ENCODE data around the gene ADARB2. TPM values are rescaled to one million over a fixed set of nuclear protein-coding genes. Genes with fewer than 3 reads are reported as not detected.

The ADARB2 gene
- total and polyA plus RNA-seq, 7 experiments from 2014 or later = 0.05 to 13.6 (median 6.3) TPM; not detected in 3

DNA sequence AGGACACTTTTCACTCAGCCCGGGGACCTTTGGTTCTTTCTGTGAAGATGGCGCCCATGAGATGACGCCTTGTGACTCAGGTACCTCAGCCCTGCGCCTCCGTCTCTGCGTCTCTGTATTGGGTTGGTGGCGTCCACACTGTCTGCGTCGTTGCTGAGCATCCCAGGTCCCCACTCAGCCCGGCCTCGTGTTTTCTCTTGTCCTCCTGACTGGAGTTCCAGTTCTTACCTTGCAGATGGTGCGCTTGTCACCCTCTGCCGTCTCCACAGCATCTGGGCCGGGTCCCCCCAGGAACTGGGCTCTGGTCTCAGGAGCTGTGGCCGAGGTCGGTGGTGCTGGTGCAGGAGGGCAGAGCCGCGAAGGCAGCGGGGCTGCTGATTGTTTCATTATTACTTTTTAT is 530.7 kb downstream of the ADARB2 start:
- CTCF ChIA-PET = no interaction called here
- H3K36me3 ChIP-seq (ENCODE audit: control insufficient read depth in 2 of 3, insufficient read depth in 3 of 3, low read length in 3 of 3) = no peaks in the 10 kb centered on the region
- H3K4me1 ChIP-seq (ENCODE audit: control insufficient read depth in 2 of 2, insufficient read depth in 2 of 2, low read length in 2 of 2) = no peaks in the 10 kb centered on the region
- intact Hi-C loops (cut with micrococcal nuclease) = no loop called here
- H3K4me3 ChIP-seq (ENCODE audit: low read length) = no peak overlapping the region
- no peak for ATAC-seq
- no peak for DNase-seq
- POLR2A ChIA-PET = no interaction called here
- peaks cover 0 to 4% (median 0%) of the 10 kb centered on the region in 7 donors for H3K4me1 Mint-ChIP-seq
- no peak overlapping the region for H3K4me3 Mint-ChIP-seq
- H3K27ac Mint-ChIP-seq = no peak overlapping the region
- peaks cover 0 to 1% (median 0%) of the 10 kb centered on the region in 5 donors for H3K27me3 Mint-ChIP-seq
- peaks cover 0 to 5% (median 0%) of the 10 kb centered on the region in 5 donors for H3K36me3 Mint-ChIP-seq
- no peaks in the 10 kb centered on the region for H3K9me3 ChIP-seq (ENCODE audit: control insufficient read depth in 2 of 3, low read length in 3 of 3)
- H3K9me3 Mint-ChIP-seq = no peaks in the 10 kb centered on the region
- H3K27me3 ChIP-seq (ENCODE audit: control insufficient read depth in 2 of 2, insufficient read depth in 2 of 2, low read length in 2 of 2) = no peaks in the 10 kb centered on the region
- H3K27ac ChIP-seq (ENCODE audit: low read depth, low read length) = no peak overlapping the region

DNA sequence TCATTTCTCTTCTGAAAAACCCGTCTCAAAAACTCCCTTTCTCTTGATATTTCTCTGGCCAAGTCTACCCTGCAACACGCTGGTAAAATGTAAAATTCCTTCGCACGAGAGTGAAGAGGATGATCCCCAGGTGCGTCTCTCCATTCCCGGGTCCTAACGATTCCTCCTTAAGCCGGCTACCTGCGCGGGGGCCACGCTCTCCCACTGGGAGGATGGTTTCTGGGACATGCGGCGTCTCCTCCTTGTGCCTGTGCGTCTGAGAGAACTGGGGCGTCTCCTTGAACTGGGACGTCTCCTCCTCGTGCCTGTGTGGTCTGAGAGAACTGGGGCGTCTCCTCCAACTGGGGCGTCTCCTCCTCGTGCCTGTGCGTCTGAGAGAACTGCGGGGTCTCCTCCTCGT is 531.2 kb downstream of the ADARB2 start:
- no peaks in the 10 kb centered on the region for H3K4me1 ChIP-seq (ENCODE audit: control insufficient read depth in 2 of 2, insufficient read depth in 2 of 2, low read length in 2 of 2)
- ATAC-seq = no peak
- H3K9me3 Mint-ChIP-seq = no peaks in the 10 kb centered on the region
- H3K27me3 Mint-ChIP-seq = peaks cover 0 to 1% (median 0%) of the 10 kb centered on the region in 5 donors
- no peak overlapping the region for H3K27ac ChIP-seq (ENCODE audit: low read depth, low read length)
- no peak overlapping the region for H3K27ac Mint-ChIP-seq
- H3K9me3 ChIP-seq (ENCODE audit: control insufficient read depth in 2 of 3, low read length in 3 of 3) = no peaks in the 10 kb centered on the region
- no peak overlapping the region for H3K4me3 Mint-ChIP-seq
- H3K27me3 ChIP-seq (ENCODE audit: control insufficient read depth in 2 of 2, insufficient read depth in 2 of 2, low read length in 2 of 2) = no peaks in the 10 kb centered on the region
- peaks cover 0 to 2% (median 0%) of the 10 kb centered on the region in 5 donors for H3K36me3 Mint-ChIP-seq
- ChIA-PET POLR2A (no interaction called here), CTCF (no interaction called here)
- intact Hi-C loops (cut with micrococcal nuclease) = no loop called here
- H3K4me1 Mint-ChIP-seq = peaks cover 0 to 3% (median 0%) of the 10 kb centered on the region in 7 donors
- no peak for DNase-seq
- no peaks in the 10 kb centered on the region for H3K36me3 ChIP-seq (ENCODE audit: control insufficient read depth in 2 of 3, insufficient read depth in 3 of 3, low read length in 3 of 3)
- H3K4me3 ChIP-seq (ENCODE audit: low read length) = no peak overlapping the region

DNA sequence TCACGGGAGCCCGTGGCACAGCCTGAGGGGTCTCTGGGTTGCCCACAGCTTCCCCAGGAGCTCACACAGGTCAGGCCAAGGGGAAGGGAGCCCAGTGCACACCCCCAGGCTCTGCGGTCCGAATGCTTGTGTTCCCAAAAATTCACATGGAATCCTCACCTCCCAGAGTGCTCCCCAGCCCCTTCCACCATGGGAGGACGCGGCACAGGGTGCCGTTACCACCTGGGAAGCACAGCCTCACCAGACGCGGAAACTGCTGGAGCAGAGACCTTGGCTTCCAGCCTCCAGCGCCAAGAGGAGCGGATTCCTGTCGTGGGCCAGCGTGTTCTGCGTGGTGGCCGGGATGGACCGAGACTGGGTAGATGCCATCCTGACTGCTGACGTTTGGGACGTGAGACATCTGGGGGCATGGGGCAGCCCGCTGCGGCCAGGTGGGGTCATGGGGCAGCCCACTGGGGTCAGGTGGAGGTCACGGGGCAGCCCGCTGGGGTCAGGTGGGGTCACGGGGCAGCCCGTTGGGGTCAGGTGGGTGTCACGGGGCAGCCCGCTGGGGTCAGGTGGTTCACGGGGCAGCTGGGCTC is 531.8 kb downstream of the ADARB2 start:
- no peaks in the 10 kb centered on the region for H3K27me3 ChIP-seq (ENCODE audit: control insufficient read depth in 2 of 2, insufficient read depth in 2 of 2, low read length in 2 of 2)
- H3K4me1 Mint-ChIP-seq = peaks cover 0 to 1% (median 0%) of the 10 kb centered on the region in 7 donors
- H3K27ac ChIP-seq (ENCODE audit: low read depth, low read length) = no peak overlapping the region
- H3K27ac Mint-ChIP-seq = no peak overlapping the region
- no peaks in the 10 kb centered on the region for H3K4me1 ChIP-seq (ENCODE audit: control insufficient read depth in 2 of 2, insufficient read depth in 2 of 2, low read length in 2 of 2)
- POLR2A ChIA-PET = no interaction called here
- H3K36me3 Mint-ChIP-seq = no peaks in the 10 kb centered on the region
- H3K4me3 ChIP-seq (ENCODE audit: low read length) = no peak overlapping the region
- no peak overlapping the region for H3K4me3 Mint-ChIP-seq
- CTCF ChIA-PET = no interaction called here
- H3K9me3 Mint-ChIP-seq = no peaks in the 10 kb centered on the region
- intact Hi-C loops (cut with micrococcal nuclease) = no loop called here
- no peak for DNase-seq
- ATAC-seq = no peak
- no peaks in the 10 kb centered on the region for H3K9me3 ChIP-seq (ENCODE audit: control insufficient read depth in 2 of 3, low read length in 3 of 3)
- no peaks in the 10 kb centered on the region for H3K36me3 ChIP-seq (ENCODE audit: control insufficient read depth in 2 of 3, insufficient read depth in 3 of 3, low read length in 3 of 3)
- peaks cover 0 to 1% (median 0%) of the 10 kb centered on the region in 5 donors for H3K27me3 Mint-ChIP-seq

DNA sequence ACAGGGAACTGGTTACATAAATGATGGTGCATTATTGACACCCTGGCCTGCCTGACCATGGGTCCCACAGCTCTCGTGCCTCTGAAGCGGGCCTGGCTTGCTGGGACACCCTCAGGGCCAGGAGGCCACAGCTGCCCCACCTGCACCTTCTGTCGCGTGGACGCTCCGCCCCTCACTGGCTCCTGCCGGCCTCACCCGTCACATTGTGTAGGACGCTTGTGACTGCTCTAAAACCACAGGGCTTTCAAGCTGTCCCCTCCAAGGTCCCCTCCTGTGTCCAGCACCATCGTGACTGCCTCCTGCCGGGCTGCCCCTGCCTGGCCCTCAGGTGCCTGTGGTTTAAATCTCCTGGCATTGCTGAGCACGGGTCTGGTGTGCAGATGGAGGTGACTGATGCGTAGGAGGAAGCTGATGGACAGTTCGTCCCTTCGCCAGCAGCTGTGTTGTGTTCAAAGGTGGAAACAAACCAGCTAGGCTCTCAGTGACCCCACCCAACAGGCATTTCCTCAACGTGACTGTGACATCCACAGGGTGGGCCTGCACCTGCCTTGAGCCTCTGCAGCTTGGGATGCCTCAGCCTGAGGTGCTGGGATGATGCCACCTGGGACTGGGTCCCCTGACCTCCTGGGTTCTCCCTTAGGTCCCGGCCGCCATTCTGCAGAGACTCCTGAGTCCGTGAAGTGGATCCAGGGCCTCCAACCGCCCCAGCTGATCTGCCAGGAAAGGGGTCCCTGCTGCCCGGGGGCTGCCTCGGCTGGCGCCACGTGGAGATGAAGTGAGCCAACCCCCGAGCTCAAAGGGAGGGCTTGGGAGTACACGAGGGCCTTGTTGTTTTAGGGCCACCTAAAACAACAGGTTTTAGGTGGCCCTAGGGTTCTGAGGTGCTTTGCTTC is 532.6 kb downstream of the ADARB2 start:
- intact Hi-C loops (cut with micrococcal nuclease) = no loop called here
- H3K27ac ChIP-seq (ENCODE audit: low read depth, low read length) = no peak overlapping the region
- no peaks in the 10 kb centered on the region for H3K36me3 Mint-ChIP-seq
- no peak for ATAC-seq
- DNase-seq = no peak
- ChIA-PET POLR2A (no interaction called here), CTCF (no interaction called here)
- H3K27ac Mint-ChIP-seq = no peak overlapping the region
- H3K4me1 Mint-ChIP-seq = no peaks in the 10 kb centered on the region
- no peaks in the 10 kb centered on the region for H3K36me3 ChIP-seq (ENCODE audit: control insufficient read depth in 2 of 3, insufficient read depth in 3 of 3, low read length in 3 of 3)
- H3K27me3 Mint-ChIP-seq = peaks cover 0 to 1% (median 0%) of the 10 kb centered on the region in 5 donors
- no peaks in the 10 kb centered on the region for H3K27me3 ChIP-seq (ENCODE audit: control insufficient read depth in 2 of 2, insufficient read depth in 2 of 2, low read length in 2 of 2)
- H3K9me3 Mint-ChIP-seq = no peaks in the 10 kb centered on the region
- H3K4me1 ChIP-seq (ENCODE audit: control insufficient read depth in 2 of 2, insufficient read depth in 2 of 2, low read length in 2 of 2) = no peaks in the 10 kb centered on the region
- H3K4me3 Mint-ChIP-seq = no peak overlapping the region
- H3K4me3 ChIP-seq (ENCODE audit: low read length) = no peak overlapping the region
- no peaks in the 10 kb centered on the region for H3K9me3 ChIP-seq (ENCODE audit: control insufficient read depth in 2 of 3, low read length in 3 of 3)

DNA sequence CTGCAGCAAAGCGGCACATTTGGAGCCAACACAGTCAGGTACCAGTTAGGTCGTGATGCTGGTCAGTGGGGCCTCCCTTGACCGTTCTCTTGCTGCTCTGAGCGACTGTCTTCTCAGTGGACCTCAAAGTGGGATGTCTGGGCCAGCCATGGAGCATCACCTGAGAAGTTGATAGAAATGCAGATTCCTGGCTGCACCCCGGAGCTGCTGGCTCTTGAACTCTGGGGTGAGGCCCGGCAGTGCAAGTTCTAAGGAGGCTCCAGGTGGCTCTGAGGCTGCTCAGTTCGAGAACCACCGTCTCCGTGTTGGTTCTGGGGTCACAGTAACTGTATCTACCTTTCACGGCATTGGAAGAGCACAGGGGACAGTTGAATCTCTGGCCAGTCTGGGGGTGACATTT is 533.6 kb downstream of the ADARB2 start:
- ATAC-seq (no peak), DNase-seq (no peak)
- no peaks in the 10 kb centered on the region for H3K36me3 ChIP-seq (ENCODE audit: control insufficient read depth in 2 of 3, insufficient read depth in 3 of 3, low read length in 3 of 3)
- H3K4me3 ChIP-seq (ENCODE audit: low read length) = no peak overlapping the region
- H3K4me1 ChIP-seq (ENCODE audit: control insufficient read depth in 2 of 2, insufficient read depth in 2 of 2, low read length in 2 of 2) = no peaks in the 10 kb centered on the region
- ChIA-PET POLR2A (no interaction called here), CTCF (no interaction called here)
- no peak overlapping the region for H3K27ac ChIP-seq (ENCODE audit: low read depth, low read length)
- no peaks in the 10 kb centered on the region for H3K27me3 ChIP-seq (ENCODE audit: control insufficient read depth in 2 of 2, insufficient read depth in 2 of 2, low read length in 2 of 2)
- intact Hi-C loops (cut with micrococcal nuclease) = no loop called here
- H3K4me3 Mint-ChIP-seq = no peak overlapping the region
- no peaks in the 10 kb centered on the region for H3K36me3 Mint-ChIP-seq
- peaks cover 0 to under 1% (median 0%) of the 10 kb centered on the region in 5 donors for H3K27me3 Mint-ChIP-seq
- H3K9me3 Mint-ChIP-seq = no peaks in the 10 kb centered on the region
- no peaks in the 10 kb centered on the region for H3K4me1 Mint-ChIP-seq
- no peak overlapping the region for H3K27ac Mint-ChIP-seq
- no peaks in the 10 kb centered on the region for H3K9me3 ChIP-seq (ENCODE audit: control insufficient read depth in 2 of 3, low read length in 3 of 3)

DNA sequence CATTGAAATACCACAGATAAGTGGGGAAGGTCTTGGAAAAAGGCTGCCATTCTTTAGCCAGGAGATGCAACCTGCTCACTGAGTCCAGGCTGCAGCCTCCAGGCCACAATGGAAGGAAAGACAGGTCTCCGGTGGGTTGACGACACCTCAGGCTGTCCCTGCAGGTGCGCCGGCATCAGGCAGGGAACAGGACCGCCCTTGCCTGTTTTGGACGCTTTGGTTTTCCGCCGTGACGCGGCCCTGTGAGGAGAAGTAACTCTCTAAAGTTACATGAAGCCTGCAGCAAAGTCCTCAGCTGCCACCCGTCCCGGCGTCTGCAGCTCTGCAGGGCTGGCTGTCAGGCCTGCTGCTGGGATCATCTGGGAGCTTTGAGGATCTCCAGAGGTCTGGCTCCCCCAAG is 534.1 kb downstream of the ADARB2 start:
- ATAC-seq = no peak
- Mint-ChIP-seq H3K27ac (no peak overlapping the region), H3K9me3 (no peaks in the 10 kb centered on the region), H3K4me3 (no peak overlapping the region), H3K27me3 (peaks cover 0 to 5% (median 0%) of the 10 kb centered on the region in 5 donors), H3K36me3 (no peaks in the 10 kb centered on the region), H3K4me1 (no peaks in the 10 kb centered on the region)
- Histone ChIP-seq H3K27me3 (ENCODE audit: control insufficient read depth in 2 of 2, insufficient read depth in 2 of 2, low read length in 2 of 2) (no peaks in the 10 kb centered on the region), H3K4me3 (ENCODE audit: low read length) (no peak overlapping the region), H3K4me1 (ENCODE audit: control insufficient read depth in 2 of 2, insufficient read depth in 2 of 2, low read length in 2 of 2) (no peaks in the 10 kb centered on the region), H3K36me3 (ENCODE audit: control insufficient read depth in 2 of 3, insufficient read depth in 3 of 3, low read length in 3 of 3) (no peaks in the 10 kb centered on the region), H3K9me3 (ENCODE audit: control insufficient read depth in 2 of 3, low read length in 3 of 3) (no peaks in the 10 kb centered on the region), H3K27ac (ENCODE audit: low read depth, low read length) (no peak overlapping the region)
- intact Hi-C loops (cut with micrococcal nuclease) = no loop called here
- no peak for DNase-seq
- ChIA-PET CTCF (no interaction called here), POLR2A (no interaction called here)

DNA sequence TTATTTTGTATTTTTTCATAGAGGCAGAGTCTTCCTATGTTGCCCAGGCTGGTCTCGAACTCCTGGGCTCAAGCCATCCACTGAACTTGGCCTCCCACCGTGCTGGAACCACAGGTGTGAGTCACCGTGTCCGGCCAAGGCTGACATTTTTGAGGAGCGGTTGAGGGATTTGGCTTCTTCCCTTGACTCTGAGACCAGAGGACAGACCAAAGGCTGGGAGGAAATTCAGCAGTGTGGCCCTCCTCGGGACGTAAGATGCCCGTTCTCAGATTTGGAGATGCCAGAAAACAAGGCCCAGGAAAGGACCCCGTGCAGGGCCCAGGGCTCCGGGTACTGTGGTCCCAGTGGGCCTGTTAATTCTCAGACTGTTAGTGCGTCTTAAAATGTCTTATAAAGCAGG is 535.0 kb downstream of the ADARB2 start:
- Mint-ChIP-seq H3K4me3 (no peak overlapping the region), H3K27me3 (peaks cover 0 to 9% (median 0%) of the 10 kb centered on the region in 5 donors), H3K4me1 (no peaks in the 10 kb centered on the region), H3K27ac (no peak overlapping the region), H3K36me3 (no peaks in the 10 kb centered on the region), H3K9me3 (no peaks in the 10 kb centered on the region)
- CTCF ChIA-PET = no interaction called here
- Histone ChIP-seq H3K4me3 (ENCODE audit: low read length) (no peak overlapping the region), H3K27ac (ENCODE audit: low read depth, low read length) (no peak overlapping the region), H3K36me3 (ENCODE audit: control insufficient read depth in 2 of 3, insufficient read depth in 3 of 3, low read length in 3 of 3) (no peaks in the 10 kb centered on the region), H3K4me1 (ENCODE audit: control insufficient read depth in 2 of 2, insufficient read depth in 2 of 2, low read length in 2 of 2) (no peaks in the 10 kb centered on the region), H3K27me3 (ENCODE audit: control insufficient read depth in 2 of 2, insufficient read depth in 2 of 2, low read length in 2 of 2) (no peaks in the 10 kb centered on the region), H3K9me3 (ENCODE audit: control insufficient read depth in 2 of 3, low read length in 3 of 3) (no peaks in the 10 kb centered on the region)
- intact Hi-C loops (cut with micrococcal nuclease) = no loop called here
- no peak for ATAC-seq
- POLR2A ChIA-PET = no interaction called here
- DNase-seq = no peak

All from naive thymus-derived CD4-positive, alpha-beta T cell (primary cell).